Measurements from ENCODE around the gene APH1B. TPM values are rescaled to one million over a fixed set of nuclear protein-coding genes. Genes with fewer than 3 reads are reported as not detected.

Gene APH1B
- total and polyA plus RNA-seq, 2 of the 4 experiments (the other 2 are of a cell fraction): 7.0 to 7.7 TPM

GRCh38 chr15:63321462-63321861 lies 44.1 kb downstream of the APH1B start:
- 95% methylated on average over 12 of the region's 29 CpGs; no CpG with 5 or more reads in 1 of the 2 experiments for WGBS, 2 experiments (ENCODE audit: extremely low coverage in 2 of 2, insufficient read length in 1 of 2)
- no peaks in the 10 kb centered on the region for H3K36me3 ChIP-seq (ENCODE audit: control insufficient read depth, insufficient read depth, low read length)
- no peak for DNase-seq
- H3K14ac ChIP-seq (replicated peaks; ENCODE audit: low read depth, low read length): no peak overlapping the region
- POLR2A ChIA-PET (ENCODE audit: unreplicated experiment): no interaction called here
- in situ Hi-C loops (cut with MboI; ENCODE audit: low sequenced_read_pairs): no loop called here
- peaks cover 5% of the 10 kb centered on the region for H3K4me1 ChIP-seq (ENCODE audit: control insufficient read depth, insufficient read depth, low read length)
- H3K79me1 ChIP-seq (ENCODE audit: low read depth in 1 of 2, low read length in 2 of 2): no peaks in the 10 kb centered on the region
- no peak overlapping the region for H2AK9ac ChIP-seq (replicated peaks; ENCODE audit: low read depth, low read length, poor library complexity)
- intact Hi-C loops (cut with micrococcal nuclease): no loop called here
- no peak overlapping the region for H4K8ac ChIP-seq (ENCODE audit: low read depth in 2 of 2, low read length in 2 of 2)
- CTCF ChIA-PET: no interaction called here
- no peak overlapping the region for H2AFZ ChIP-seq (replicated peaks; ENCODE audit: low read length, poor library complexity)
- H2AK5ac ChIP-seq (ENCODE audit: low read depth, low read length): no peak overlapping the region
- dilution Hi-C loops (cut with HindIII; ENCODE audit: low sequenced_read_pairs, unreplicated experiment): no loop called here
- H3K9me3 ChIP-seq (ENCODE audit: control insufficient read depth, insufficient read depth, low read length): no peaks in the 10 kb centered on the region
- H3K27me3 ChIP-seq (ENCODE audit: control insufficient read depth, insufficient read depth, low read length): no peaks in the 10 kb centered on the region
- no peak overlapping the region for H3K4me2 ChIP-seq (ENCODE audit: low read depth, low read length)
- no peak overlapping the region for H4K5ac ChIP-seq (ENCODE audit: low read depth, low read length)
- H2BK5ac ChIP-seq (ENCODE audit: low read depth, low read length, poor library complexity, severe bottlenecking): no peak overlapping the region
- no peak overlapping the region for H2BK15ac ChIP-seq (ENCODE audit: low read depth, low read length)
- no peaks in the 10 kb centered on the region for H4K20me1 ChIP-seq (ENCODE audit: insufficient read depth, low read length)
- no peak overlapping the region for H3K23ac ChIP-seq (ENCODE audit: low read depth, low read length)
- H3K9ac ChIP-seq (ENCODE audit: low read depth, low read length): no peak overlapping the region
- no TSS peak for BruUV-seq (replicated peaks)
- H3K56ac ChIP-seq (ENCODE audit: extremely low read depth, insufficient read depth, low read length): no peak overlapping the region
- no peak overlapping the region for H2BK20ac ChIP-seq (ENCODE audit: low read depth, low read length)
- no peak overlapping the region for H4K91ac ChIP-seq (ENCODE audit: insufficient read depth, low read depth, low read length)
- no peak overlapping the region for H3K18ac ChIP-seq (ENCODE audit: low read depth, low read length)
- H2BK120ac ChIP-seq (ENCODE audit: low read depth, low read length): no peak overlapping the region
- no peak for TF ChIP-seq NFE2L2 (IDR thresholded peaks at IDR 0.05; ENCODE audit: low read depth, low read length)
- no peak for TF ChIP-seq USF2 (IDR thresholded peaks at IDR 0.05; ENCODE audit: low read depth, low read length)
- no peak for TF ChIP-seq ELK1 (IDR thresholded peaks at IDR 0.05; ENCODE audit: borderline replicate concordance, low read depth, low read length)
- no peak for TF ChIP-seq MAFK (IDR thresholded peaks at IDR 0.05; ENCODE audit: low read depth, low read length)
- TF ChIP-seq RCOR1 (IDR thresholded peaks at IDR 0.05; ENCODE audit: insufficient replicate concordance, low read length): no peak
- TF ChIP-seq CHD1 (IDR thresholded peaks at IDR 0.05; ENCODE audit: low read depth, low read length): no peak
- no peak for TF ChIP-seq RFX5 (IDR thresholded peaks at IDR 0.05; ENCODE audit: low read depth, low read length)
- no peak for TF ChIP-seq POLR2A (IDR thresholded peaks at IDR 0.05; ENCODE audit: low read depth, low read length)
- no peak for TF ChIP-seq SMC3 (IDR thresholded peaks at IDR 0.05; ENCODE audit: low read depth, low read length)
- TF ChIP-seq CEBPB (IDR thresholded peaks at IDR 0.05; ENCODE audit: low read depth, low read length): no peak
- no peak for TF ChIP-seq CTCF (conservative IDR thresholded peaks at IDR 0.05; ENCODE audit: low read depth, low read length)
- H3K4ac ChIP-seq (ENCODE audit: low read depth, low read length): no peak overlapping the region
- no peak overlapping the region for H3K4me3 ChIP-seq (ENCODE audit: insufficient read depth, low read depth, low read length)
- no peaks in the 10 kb centered on the region for H3K9me1 ChIP-seq (ENCODE audit: insufficient read depth, low read length)
- ATAC-seq (ENCODE audit: low read depth): no peak
- no peak overlapping the region for H3K27ac ChIP-seq (ENCODE audit: insufficient read depth, low read length)

Measured in IMR-90 (cell line).